Activated T-cell treated with anti-CD3 and anti-CD28 coated beads for 48 hours (primary cell): ENCODE data around the gene POLR2E.

ENCODE experiments used
- DNase-seq: peaks from one replicate; pipeline ENCODE4 v3.0.0-alpha.2; 2020; ENCODE audit warnings: low read depth

The POLR2E gene

DNA sequence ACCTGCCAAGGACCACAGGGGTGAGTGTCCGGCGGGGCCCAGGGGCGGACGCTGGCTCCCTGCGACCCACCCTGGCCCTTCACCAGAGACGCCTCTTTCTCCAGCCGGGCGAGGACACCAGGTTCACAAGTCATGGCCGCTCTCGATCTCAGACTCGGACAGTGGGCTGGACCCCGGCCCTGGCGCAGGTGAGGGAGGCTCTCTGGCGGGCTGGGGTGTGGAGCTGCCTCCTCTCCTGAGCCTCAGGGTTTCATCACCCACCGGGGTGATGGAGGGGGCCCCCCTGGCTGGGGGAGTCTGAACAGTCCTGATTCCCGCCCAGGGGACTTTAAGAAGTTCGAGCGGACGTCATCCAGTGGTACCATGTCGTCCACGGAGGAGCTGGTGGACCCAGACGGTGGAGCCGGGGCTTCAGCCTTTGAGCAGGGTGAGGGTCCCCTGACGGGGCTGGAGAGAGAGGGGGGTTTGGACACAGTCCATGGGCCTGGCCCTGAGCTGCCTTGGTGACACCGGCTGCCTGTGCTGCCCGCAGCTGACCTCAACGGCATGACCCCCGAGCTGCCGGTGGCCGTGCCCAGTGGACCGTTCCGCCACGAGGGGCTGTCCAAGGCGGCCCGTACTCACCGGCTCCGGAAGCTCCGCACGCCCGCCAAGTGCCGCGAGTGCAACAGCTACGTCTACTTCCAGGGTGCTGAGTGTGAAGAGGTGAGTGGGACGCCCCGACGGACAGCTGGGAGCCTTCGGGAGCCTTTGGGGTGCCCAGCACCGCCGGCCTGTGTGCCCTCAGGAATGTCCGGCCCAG, 14.6 kb downstream of the POLR2E start:
- no peak for DNase-seq

DNA sequence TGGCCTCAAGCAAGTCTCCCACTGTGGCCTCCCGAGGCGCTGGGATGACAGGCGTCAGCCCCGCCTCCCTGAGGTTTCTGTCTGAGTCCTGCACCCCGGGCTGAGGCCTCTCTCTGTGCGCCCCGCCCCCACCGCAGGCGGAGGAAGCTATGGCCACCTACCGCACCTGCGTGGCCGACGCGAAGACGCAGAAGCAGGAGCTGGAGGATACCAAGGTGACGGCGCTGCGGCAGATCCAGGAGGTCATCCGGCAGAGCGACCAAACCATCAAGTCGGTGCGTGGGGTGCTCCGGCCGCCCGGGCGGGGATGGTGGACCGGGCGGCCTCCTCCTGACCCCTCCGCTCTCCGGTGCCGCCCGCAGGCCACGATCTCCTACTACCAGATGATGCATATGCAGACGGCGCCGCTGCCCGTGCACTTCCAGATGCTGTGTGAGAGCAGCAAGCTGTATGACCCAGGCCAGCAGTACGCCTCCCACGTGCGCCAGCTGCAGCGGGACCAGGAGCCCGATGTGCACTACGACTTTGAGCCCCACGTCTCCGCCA, 15.5 kb downstream of the POLR2E start:
- DNase-seq, result peak; percentile 78

DNA sequence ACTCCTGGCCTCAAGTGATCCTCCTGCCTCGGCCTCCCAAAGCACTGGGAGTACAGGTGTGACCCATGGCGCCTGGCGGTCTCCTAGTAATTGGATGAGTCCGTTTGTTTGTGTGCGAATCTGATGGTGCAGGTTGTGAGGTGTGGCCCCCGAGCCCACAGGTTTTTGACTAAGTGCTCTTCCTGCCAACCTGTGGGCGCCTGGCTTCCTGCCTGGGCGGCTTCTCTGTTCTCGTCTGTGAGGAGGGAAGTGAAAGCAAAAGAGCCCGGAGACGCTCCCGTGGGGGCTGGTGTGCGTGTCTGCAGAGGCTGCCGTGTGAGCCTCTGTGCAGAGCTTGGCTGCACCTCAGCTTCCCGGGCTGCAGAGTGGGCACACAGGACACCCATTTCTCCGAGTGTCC, 18.2 kb downstream of the POLR2E start:
- peak; percentile 89 for DNase-seq

- DNase-seq, result no peak
These were observed 19.2 kb downstream of the POLR2E start for GRCh38 chr19:1076046-1076386.

- peak; percentile 75 for DNase-seq
These were observed 20.5 kb downstream of the POLR2E start for GRCh38 chr19:1074544-1075283.

DNA sequence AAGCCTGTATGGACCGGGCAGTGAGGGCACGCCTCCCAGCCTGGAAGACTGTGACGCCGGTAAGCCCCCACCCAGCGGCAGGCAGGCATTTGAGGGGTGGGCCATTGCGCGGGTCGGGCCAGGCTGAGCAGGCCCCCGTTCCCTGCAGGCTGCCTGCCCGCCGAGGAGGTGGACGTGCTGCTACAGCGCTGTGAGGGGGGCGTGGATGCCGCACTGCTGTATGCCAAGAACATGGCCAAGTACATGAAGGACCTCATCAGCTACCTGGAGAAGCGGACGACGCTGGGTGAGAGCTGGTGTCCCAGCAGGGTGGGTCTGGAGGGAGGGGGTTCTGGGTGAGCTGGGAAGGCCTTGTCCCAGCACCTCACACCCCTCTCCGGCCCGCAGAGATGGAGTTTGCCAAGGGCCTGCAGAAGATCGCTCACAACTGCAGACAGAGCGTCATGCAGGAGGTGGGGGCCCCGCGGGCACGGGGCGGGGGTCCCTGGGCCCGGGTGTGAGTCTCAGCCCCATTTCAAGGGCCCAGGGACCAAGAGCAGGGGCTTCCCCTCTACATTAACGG, 21.1 kb downstream of the POLR2E start:
- DNase-seq, result no peak

- DNase-seq, result no peak
These were observed 21.9 kb downstream of the POLR2E start for GRCh38 chr19:1073063-1073955.

- DNase-seq, result no peak
These were observed 22.7 kb downstream of the POLR2E start for GRCh38 chr19:1072371-1073015.

- DNase-seq, result no peak
These were observed 24.0 kb downstream of the POLR2E start for GRCh38 chr19:1070931-1071791.

GRCh38 chr19:1070576-1070930, 24.6 kb downstream of the POLR2E start:
- DNase-seq, result no peak

DNA sequence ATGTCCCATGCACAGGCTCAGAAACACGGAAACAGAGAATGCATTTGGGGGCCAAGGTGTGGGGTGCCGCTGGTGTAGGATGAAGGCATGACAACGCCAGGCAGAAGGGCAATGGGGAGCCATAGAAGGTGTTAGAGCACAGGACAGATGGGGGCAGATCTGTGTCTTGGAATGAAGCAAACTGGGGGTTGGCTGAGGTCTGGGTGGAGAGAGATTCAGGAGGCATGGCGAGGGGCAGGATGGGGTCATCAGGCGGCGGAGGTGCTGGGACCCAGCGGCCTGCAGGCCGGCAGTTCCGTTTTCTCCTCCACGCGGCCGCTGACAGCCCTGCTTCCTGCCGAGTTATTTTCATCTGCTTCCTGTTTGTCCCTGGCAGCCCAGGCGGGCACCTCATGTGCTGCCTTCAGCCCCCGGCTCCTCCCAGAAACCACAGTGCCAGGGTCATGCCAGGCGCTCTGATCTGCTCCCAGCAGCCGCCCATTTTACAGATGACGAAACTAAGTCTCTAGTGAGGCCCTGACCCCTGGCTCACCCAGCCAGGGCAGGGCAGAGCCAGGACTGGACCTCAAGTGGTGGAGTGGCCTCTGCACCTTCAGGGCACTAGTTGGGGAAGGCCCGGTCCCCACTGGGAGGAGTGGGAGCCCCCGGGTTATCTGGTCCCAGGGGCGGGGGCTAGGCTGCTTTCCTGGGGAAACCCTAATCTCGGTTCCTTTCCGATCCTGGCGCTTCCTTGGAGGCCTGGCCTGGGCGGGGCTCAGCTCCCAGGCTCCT, 26.0 kb downstream of the POLR2E start:
- no peak for DNase-seq

- no peak for DNase-seq
These were observed 26.9 kb downstream of the POLR2E start for GRCh38 chr19:1068009-1069001.

- DNase-seq, result no peak
These were observed 27.7 kb downstream of the POLR2E start for GRCh38 chr19:1067341-1067957.

GRCh38 chr19:1066748-1067340, 28.3 kb downstream of the POLR2E start, which contains the start of gene ARHGAP45:
ARHGAP45 (plus strand) TSS chr19:1067167; CDS start chr19:1067406, 239 bp downstream.
- peak; percentile 85 for DNase-seq

DNA sequence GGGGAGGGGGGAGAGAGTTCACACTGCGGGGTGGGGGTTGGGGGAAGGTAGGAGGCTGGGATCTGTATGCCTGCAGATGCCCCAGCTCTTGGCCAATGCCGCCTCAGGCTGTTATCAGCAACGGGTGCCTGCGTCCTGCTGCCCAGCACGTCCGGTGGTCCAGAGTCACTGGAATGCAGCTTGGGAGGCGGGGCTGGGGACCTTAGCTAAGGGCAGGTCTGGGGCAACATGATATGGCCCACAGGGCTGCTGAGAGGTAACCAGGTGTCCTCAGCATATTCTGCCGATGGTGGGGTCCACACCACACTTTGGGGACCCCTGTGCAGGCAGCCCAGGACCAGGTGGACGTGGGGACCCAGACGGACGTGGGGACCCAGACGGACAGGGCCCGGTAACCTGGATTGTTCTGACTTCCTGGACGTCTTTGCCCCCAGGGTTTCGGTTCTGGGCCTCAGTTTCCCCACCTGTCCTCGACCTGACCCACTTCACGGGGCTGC, 28.9 kb downstream of the POLR2E start:
- no peak for DNase-seq

DNA sequence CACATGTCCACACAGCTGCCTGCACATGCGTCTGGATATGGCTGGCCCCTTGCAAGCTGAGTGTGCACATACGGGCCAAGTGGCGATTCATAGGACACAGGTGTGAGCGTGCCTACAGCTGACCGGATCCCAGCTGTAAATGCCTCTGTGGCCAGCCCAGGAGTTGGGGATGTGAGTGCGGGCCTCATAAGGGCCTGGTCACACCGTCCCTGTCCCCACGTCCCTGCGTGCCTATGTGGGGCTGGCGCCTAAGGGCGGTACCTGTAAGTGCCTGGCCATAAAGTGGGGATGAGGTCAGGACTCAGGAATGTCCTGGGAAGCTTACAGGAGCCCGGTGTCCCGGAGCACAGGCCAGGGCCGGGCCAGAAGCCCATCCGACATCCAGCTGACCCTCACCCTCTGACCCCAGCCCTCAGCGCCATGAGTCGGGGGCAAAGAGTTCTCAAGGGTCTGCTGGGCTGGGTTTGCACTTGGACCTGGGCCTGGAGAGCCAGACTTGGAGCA, 29.5 kb downstream of the POLR2E start:
- DNase-seq, result no peak
